Psoas muscle (tissue), 8 donors: ENCODE results near the gene VWA3B. TPM values are rescaled to one million over a fixed set of nuclear protein-coding genes. Genes with fewer than 3 reads are reported as not detected.
A peak's percentile ranks its signal among the peaks of the same experiment; 100 is the strongest.

ENCODE experiments used
- ATAC-seq, 4 donors: fragments of 200-7000 bp; cut with Tn5 transposase; one replicate each; pipeline ENCODE4 v1.9.1; 2020; ENCODE audit warnings: moderate library complexity in 3 of 4, mild to moderate bottlenecking in 2 of 4
- DNase-seq, 2 donors: peaks; one replicate each; pipeline ENCODE4 v3.0.0-alpha.2; 2020
- H3K27ac ChIP-seq: fragments of 200-600 bp; one replicate; pipeline ENCODE4 v1.8.0; 2022
- H3K27me3 ChIP-seq, 3 donors: fragments of 200-600 bp in 1 of 3; one replicate each; pipeline versions ENCODE4 v1.6.1 to v1.8.0; 2013 to 2022; ENCODE audit warnings: low read length in 2 of 3, mild to moderate bottlenecking in 2 of 3, moderate library complexity in 1 of 3; ENCODE audit not compliant: insufficient read depth in 3 of 3
- H3K36me3 ChIP-seq, 2 donors: fragments of 200-600 bp in 1 of 2; one replicate each; pipeline versions ENCODE4 v1.6.1 to v1.8.0; 2013 to 2022; ENCODE audit warnings: low read depth in 1 of 2, mild to moderate bottlenecking in 1 of 2, moderate library complexity in 1 of 2; ENCODE audit not compliant: insufficient read depth in 1 of 2
- H3K4me1 ChIP-seq: fragments of 200-600 bp; one replicate; pipeline ENCODE4 v1.8.0; 2022
- H3K4me3 ChIP-seq: fragments of 200-600 bp; one replicate; pipeline ENCODE4 v1.8.0; 2022; ENCODE audit warnings: mild to moderate bottlenecking
- H3K9me3 ChIP-seq: fragments of 200-600 bp; one replicate; pipeline ENCODE4 v1.8.0; 2022
- WGBS, 3 donors: extraction: QIAGEN DNeasy Blood & Tissue Kit; methylation state at CpG; one replicate each; pipeline versions ENCODE4 v1.1.6 to v1.1.7; 2013; 5-methylcytosine and 5-hydroxymethylcytosine counted together
- intact Hi-C, 2 donors: fragments of 100-400 bp; cut with DNase I; formaldehyde crosslinking; loops; one replicate each; pipeline versions ENCODE4 v1.11.0 to v1.14.2; 2022
- polyA plus RNA-seq, 3 donors: library from polyadenylated mRNA; stranded (reverse); fragments of 200-250 nt; gene quantifications; one replicate each; pipeline ENCODE4 v1.2.3, GENCODE V29; 2013
- total RNA-seq, 4 donors: library from RNA; stranded (reverse); fragmentation: NEBNext Ultra II Directional in 2 of 4; extraction: Animal tissue kit (Norgen Biotek cat#: 25700) in 2 of 4; gene quantifications; one replicate each; pipeline versions ENCODE4 v1.2.1 to v1.2.4, GENCODE V29; 2021 to 2023
- TF ChIP-seq, protein P1 (sequence below): fragments of 200-600 bp; IDR thresholded peaks from one replicate; pipeline ENCODE4 v1.8.0; 2022; ENCODE audit warnings: antibody characterized with exemption
- donor health status: healthy with polysubstance abuse.
- donor health status: DM: no; HTN: no; CAD: no; lungs with moderate emphysema.
- donor health status: Bipolar disorder and iron deficiency.
- donor health status: healthy.
- donor health status: DM: yes; HTN: yes; CAD: no.
- donor health status: DM: no; HTN: no; CAD: no.
- donor health status: DM: no; HTN: no; CAD: no.
- donor health status: DM: yes; HTN: yes; CAD: no.

The VWA3B gene
- total and polyA plus RNA-seq, 7 donors: 0.01 to 0.24 (median 0.21) TPM; not detected in 3

DNA sequence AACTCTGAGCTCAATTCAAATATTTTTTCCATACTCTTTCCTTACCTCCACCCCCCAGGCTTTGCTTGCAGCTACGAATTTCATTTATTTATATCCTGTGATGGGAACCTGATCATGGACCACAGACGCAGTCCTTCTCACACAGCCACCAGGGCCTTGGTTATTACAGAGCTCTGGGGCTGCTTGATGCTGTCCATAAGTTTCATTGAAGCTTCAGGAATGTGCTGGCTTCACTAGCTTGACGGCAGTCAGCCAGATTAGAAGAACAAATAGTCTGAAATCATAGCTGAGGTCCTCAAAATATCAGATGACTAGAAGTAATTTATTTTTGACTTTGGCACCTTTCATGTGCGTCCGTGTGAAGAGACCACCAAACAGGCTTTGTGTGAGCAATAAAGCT lies 104.9 kb downstream of the VWA3B start:
- TF ChIP-seq, protein P1, sequence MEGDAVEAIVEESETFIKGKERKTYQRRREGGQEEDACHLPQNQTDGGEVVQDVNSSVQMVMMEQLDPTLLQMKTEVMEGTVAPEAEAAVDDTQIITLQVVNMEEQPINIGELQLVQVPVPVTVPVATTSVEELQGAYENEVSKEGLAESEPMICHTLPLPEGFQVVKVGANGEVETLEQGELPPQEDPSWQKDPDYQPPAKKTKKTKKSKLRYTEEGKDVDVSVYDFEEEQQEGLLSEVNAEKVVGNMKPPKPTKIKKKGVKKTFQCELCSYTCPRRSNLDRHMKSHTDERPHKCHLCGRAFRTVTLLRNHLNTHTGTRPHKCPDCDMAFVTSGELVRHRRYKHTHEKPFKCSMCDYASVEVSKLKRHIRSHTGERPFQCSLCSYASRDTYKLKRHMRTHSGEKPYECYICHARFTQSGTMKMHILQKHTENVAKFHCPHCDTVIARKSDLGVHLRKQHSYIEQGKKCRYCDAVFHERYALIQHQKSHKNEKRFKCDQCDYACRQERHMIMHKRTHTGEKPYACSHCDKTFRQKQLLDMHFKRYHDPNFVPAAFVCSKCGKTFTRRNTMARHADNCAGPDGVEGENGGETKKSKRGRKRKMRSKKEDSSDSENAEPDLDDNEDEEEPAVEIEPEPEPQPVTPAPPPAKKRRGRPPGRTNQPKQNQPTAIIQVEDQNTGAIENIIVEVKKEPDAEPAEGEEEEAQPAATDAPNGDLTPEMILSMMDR: no peak
- Histone ChIP-seq H3K9me3 (no peaks in the 10 kb centered on the region), H3K36me3 (no peaks in the 10 kb centered on the region), H3K4me3 (no peak overlapping the region), H3K4me1 (peaks cover 9% of the 10 kb centered on the region), H3K27me3 (no peaks in the 10 kb centered on the region), H3K27ac (no peak overlapping the region)
- ATAC-seq: peak; percentile 54 to 78 (median 64)
- 22 to 28% (median 23%) methylated on average over 5 of the region's 5 CpGs for WGBS, 3 donors
- DNase-seq: no peak
- intact Hi-C loops: no loop called here

DNA sequence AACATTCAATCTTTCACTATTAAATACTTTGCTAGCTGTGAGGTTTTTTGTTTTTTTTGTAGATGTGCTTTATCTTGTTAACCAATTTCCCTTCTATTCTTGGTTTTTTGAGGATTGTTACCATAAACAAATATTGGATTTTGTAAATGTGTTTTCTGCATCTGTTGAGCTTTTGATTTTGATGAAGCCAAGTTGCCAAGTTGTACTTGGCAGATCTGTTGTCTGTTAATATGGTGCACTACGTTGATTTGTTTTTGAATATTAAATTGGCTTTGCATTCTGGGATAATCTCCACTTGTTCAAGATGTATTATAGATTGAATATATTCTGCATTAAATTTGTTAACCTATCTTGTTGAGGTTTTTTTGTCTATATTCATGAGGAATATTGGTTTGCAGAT lies 114.6 kb downstream of the VWA3B start:
- Histone ChIP-seq H3K27ac (no peak overlapping the region), H3K4me1 (no peaks in the 10 kb centered on the region), H3K36me3 (no peaks in the 10 kb centered on the region), H3K27me3 (no peaks in the 10 kb centered on the region), H3K4me3 (no peak overlapping the region), H3K9me3 (no peaks in the 10 kb centered on the region)
- DNase-seq (no peak), ATAC-seq (no peak)
- 53 to 75% (median 55%) methylated on average over 1 of the region's 1 CpG for WGBS, 3 donors
- TF ChIP-seq, protein P1: no peak
- intact Hi-C loops: no loop called here

DNA sequence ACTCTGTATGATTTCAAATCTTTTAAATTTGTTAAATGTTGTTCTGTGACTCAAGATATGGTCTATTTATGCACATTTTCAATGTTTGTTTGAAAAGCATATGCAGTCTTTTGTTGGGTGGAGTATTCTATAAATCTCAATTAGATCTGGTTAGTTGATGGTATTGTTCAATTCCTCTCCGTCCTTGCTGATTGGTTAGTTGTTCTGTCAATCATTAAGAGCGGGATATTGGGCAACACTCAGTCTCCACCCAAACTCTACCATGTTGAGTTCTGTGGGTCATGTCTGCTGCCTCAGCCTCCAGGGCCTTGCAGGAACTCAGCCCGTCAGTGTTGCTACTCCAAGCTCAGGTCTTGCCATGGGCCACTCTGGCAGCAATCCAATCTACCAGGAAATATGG lies 118.9 kb downstream of the VWA3B start:
- DNase-seq (no peak), ATAC-seq (no peak)
- 95 to 98% (median 97%) methylated on average over 3 of the region's 3 CpGs for WGBS, 3 donors
- no peaks in the 10 kb centered on the region for H3K4me1 ChIP-seq
- H3K27ac ChIP-seq: no peak overlapping the region
- no peaks in the 10 kb centered on the region for H3K9me3 ChIP-seq
- intact Hi-C loops: no loop called here
- H3K36me3 ChIP-seq: no peaks in the 10 kb centered on the region
- no peaks in the 10 kb centered on the region for H3K27me3 ChIP-seq
- no peak overlapping the region for H3K4me3 ChIP-seq
- TF ChIP-seq, protein P1: no peak

DNA sequence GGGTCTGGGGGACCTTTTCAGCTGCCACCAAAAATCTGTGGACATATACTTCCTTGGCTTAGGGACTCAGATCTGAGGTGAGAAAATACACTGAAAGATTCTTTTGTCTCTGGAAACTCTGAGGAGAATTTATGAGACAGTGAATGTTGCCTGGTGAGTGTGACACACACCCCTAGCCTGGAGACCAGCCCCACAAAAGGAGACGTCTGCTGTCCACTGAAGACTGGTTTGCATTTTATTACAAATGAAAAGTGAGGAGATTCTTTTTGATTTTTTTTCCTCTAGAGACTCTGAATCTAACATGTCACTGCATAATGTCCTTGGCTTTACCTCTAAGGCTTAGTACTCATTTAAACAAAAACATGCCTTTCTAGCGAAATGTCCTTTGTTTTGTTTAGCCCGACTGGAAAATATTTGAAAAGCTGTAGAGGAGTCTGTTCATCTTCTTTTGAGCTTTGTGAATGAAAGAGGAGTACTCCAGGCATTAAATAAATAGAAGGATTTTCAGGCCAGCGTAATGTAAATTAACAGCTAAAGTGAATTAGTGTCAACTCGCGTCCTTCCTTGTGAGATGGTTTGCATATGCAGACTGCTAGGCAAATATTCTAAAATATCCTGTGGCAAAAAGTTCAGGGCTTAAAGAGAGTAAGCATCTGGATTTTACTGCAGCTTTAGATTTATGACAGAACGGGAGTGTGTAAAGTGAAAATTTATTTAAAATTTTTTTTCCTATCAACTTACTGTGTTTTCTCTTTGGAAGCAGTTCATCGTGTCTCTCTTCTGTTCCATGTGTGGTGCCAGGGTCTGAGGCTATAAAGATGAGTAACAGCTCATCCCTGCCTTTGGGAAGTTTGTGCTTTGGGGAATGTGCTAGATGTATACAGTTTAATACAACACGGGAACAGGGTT lies 125.4 kb downstream of the VWA3B start:
- Histone ChIP-seq H3K4me1 (no peaks in the 10 kb centered on the region), H3K9me3 (no peaks in the 10 kb centered on the region), H3K27ac (no peak overlapping the region), H3K36me3 (no peaks in the 10 kb centered on the region), H3K4me3 (no peak overlapping the region), H3K27me3 (no peaks in the 10 kb centered on the region)
- intact Hi-C loops: no loop called here
- ATAC-seq (no peak), DNase-seq (no peak)
- TF ChIP-seq, protein P1: no peak
- 69 to 77% (median 72%) methylated on average over 9 of the region's 9 CpGs for WGBS, 3 donors
